GM12875 (cell line): Measurements from ENCODE around the gene TRIM38.

Source experiments
- H3K4me3 ChIP-seq: one replicate; pipeline ENCODE4 v1.5.1; 2011; ENCODE audit warnings: low read depth, low read length, control low read depth
- TF ChIP-seq, protein P1 (sequence below): IDR thresholded peaks from 2 replicates; pipeline ENCODE4 v1.5.1; 2011; ENCODE audit warnings: low read depth, mild to moderate bottlenecking, control low read depth, inconsistent platforms, low read length, moderate library complexity, borderline replicate concordance; ENCODE audit not compliant: insufficient read depth

TRIM38 gene

DNA sequence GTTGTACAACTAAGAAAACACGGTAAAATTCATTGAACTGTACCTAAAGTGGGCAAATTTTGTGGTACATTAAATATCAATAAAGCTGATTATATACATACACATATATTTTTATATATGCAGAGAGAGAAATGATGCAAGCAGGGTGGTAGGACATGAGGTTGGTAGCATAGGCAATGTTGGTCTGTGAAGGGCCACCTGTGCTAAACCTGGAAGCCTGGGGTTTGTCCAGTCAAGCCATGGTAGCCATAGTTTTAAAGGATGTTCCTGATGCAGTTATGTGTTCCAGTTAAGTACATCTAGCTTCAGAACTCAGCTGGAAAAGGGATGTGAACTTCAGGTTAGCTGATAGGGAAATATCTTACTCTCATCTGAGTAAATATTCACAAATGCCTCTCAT, 60.1 kb downstream of the TRIM38 start:
- no peak overlapping the region for H3K4me3 ChIP-seq
- TF ChIP-seq, protein P1, sequence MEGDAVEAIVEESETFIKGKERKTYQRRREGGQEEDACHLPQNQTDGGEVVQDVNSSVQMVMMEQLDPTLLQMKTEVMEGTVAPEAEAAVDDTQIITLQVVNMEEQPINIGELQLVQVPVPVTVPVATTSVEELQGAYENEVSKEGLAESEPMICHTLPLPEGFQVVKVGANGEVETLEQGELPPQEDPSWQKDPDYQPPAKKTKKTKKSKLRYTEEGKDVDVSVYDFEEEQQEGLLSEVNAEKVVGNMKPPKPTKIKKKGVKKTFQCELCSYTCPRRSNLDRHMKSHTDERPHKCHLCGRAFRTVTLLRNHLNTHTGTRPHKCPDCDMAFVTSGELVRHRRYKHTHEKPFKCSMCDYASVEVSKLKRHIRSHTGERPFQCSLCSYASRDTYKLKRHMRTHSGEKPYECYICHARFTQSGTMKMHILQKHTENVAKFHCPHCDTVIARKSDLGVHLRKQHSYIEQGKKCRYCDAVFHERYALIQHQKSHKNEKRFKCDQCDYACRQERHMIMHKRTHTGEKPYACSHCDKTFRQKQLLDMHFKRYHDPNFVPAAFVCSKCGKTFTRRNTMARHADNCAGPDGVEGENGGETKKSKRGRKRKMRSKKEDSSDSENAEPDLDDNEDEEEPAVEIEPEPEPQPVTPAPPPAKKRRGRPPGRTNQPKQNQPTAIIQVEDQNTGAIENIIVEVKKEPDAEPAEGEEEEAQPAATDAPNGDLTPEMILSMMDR: no peak

DNA sequence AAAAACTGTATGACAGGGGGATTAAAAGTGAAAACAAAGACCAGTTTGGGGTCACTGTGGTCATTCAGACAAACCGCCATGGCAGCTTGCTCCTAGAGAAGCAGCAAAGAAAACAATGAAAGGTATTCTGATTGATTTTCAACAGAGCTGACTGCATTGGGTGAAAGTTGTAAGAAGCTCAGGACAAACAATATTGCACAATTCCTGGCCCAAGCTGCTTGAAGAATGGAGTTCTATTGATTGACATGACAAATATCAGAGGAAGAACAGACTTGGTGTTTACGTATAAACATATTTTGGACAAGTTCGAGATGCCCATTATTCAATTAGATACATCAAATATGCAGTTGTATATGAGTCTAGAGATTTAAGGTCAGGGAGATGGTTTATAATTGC, 62.0 kb downstream of the TRIM38 start:
- TF ChIP-seq, protein P1: no peak
- H3K4me3 ChIP-seq: no peak overlapping the region

GRCh38 chr6:26025047-26025893, 62.7 kb downstream of the TRIM38 start:
- no peak overlapping the region for H3K4me3 ChIP-seq

DNA sequence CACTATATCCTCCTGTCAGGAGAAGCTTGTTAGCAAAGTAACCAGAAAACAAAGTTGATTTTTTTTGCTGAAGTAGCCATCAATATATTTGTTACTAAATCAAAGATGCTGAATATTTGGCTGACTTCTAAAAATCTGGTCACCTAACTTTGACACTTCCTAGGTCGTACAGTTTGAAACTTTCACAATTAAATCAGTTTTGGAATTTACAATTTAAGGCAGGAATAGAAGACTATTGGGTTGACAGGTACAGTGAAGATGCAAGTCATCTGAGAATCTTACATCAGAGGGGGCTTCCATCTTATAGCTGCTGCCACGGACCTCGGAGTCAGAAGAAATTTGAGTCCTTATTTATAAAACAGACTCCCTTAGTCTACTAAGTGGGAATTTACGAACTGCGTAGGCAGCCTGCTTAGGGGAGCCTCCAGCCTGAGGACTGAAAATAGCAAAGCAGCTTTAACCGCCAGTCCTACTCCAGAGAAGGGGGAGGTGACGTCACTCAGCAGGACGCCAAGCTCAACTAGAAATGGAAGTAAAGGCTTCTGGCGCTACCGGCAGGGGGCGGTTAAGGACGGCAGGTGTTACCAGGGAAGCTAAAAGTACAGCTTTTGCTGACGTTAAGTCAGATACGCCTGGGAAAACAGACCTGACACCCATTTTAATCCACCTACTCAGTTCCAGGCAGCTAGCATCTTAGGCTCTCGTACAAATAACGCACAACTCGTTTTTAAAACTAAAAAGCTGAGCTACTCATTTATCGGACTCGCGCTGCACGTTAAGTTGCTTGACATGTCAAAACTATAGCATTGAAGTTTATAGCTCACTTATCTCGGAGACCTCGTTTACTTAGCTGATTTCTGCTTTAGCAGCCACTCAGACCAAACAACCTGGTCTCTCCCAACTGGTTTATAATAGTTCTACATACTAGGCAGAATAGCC, 63.6 kb downstream of the TRIM38 start:
- peak overlapping the region; percentile 41 for H3K4me3 ChIP-seq

More at GRCh38 chr6:26025047-26025893, 62.7 kb downstream of the TRIM38 start:
- TF ChIP-seq, protein P1: no peak

DNA sequence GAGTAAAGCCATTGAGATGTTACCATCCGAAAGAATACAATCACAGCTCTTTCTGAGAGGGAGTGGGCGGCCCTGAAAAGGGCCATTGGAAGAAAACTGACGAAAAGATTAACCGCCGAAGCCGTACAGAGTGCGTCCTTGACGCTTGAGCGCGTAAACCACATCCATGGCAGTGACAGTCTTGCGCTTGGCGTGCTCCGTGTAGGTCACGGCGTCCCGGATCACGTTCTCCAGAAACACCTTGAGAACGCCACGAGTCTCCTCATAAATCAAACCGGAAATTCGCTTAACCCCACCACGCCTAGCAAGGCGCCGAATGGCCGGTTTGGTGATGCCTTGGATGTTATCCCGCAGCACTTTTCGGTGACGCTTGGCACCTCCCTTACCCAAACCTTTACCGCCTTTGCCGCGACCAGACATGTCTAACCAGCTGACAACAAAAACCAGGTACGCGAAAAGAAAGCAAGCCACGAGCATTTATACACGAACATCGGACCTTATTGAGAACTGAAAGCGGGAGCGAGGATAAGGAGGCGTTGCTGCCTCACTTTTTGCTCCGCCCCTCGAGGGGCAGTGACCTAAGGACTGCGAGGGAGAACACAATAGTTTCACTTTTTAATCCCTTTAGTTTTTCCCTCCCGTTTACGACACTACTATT, 64.4 kb downstream of the TRIM38 start:
- TF ChIP-seq, protein P1: no peak
- H3K4me3 ChIP-seq: peak overlapping the region; percentile 41

More for the DNA sequence above, 63.6 kb downstream of the TRIM38 start:
- TF ChIP-seq, protein P1: peak; percentile 84; the same call in 1 of the 2 replicates

DNA sequence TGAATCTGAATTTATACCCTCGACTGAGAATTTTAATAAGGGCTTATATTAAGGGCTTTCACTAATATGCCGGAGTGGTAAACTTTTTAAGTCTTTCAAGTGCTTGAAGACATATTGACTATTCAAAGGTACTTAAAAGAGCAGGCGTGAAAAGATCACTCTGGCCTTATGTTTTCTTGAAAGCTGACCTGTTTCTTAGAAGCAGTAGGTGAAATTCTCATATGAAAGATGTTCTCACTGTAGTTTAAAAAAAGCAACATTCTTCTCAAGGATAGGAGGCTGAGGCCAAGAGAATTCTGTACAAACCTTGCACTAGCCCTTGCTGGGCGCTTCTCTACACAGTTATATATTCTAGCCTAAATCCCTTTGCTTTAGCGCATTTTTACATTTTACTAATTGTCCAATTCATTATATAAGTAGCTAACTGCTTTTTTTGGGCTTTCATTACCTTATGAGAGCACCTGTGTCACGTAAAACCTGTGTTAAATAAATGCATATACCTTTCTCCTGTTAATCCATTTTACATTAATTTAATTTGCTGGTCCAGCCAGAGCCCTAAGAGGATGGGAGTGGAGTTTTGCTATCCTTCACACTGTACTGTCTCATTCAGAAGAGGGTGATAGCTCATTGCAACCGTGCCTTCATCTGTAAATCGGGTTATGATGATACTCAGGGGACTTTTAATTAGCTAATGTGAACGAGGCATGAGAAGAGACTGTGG, 65.0 kb downstream of the TRIM38 start:
- no peak overlapping the region for H3K4me3 ChIP-seq
- TF ChIP-seq, protein P1: no peak
